ENCODE results near the gene ZNF263. TPM values are rescaled to one million over a fixed set of nuclear protein-coding genes. Genes with fewer than 3 reads are reported as not detected.

Gene ZNF263
- 35.1 to 41.4 TPM (median 40.8 TPM) in 5 replicates for total RNA-seq (2022; extraction: Qiagen RNA extraction; ENCODE audit: low read depth)

GRCh38 chr16:3282730-3283542 lies at the start of gene ZNF263:
ZNF263 (plus strand) TSS chr16:3283491; CDS start chr16:3283819, 328 bp downstream.

GRCh38 chr16:3234857-3235561 lies 48.3 kb upstream of the ZNF263 start, which contains the start of gene ZNF200:
ZNF200 (minus strand) TSS chr16:3235158; CDS start chr16:3233755, 1,403 bp downstream.

GRCh38 chr16:3256146-3256865 lies 27.0 kb upstream of the ZNF263 start, which contains the start of gene MEFV:
MEFV (minus strand) TSS chr16:3256633; CDS start chr16:3256587, 46 bp downstream.

GRCh38 chr16:3305109-3306068 lies 22.1 kb downstream of the ZNF263 start, which contains the start of the genes TIGD7 and ZNF75A:
TIGD7 (minus strand) TSS chr16:3305430; CDS start chr16:3300614, 4,816 bp downstream.
ZNF75A (plus strand) TSS chr16:3305497; CDS start chr16:3308429, 2,932 bp downstream.

Other genes starting within 250 kb of the ZNF263 start
- not detected in 5 replicates for gene BICDL2, start 246.5 kb upstream of the ZNF263 start, total RNA-seq (2022; extraction: Qiagen RNA extraction; ENCODE audit: low read depth)
- 0.49 to 1.0 TPM (median 0.79 TPM) in 5 replicates for gene MMP25, start 236.9 kb upstream of the ZNF263 start, total RNA-seq (2022; extraction: Qiagen RNA extraction; ENCODE audit: low read depth)
- 23.0 to 38.0 TPM (median 28.2 TPM) in 5 replicates for gene IL32, start 217.9 kb upstream of the ZNF263 start, total RNA-seq (2022; extraction: Qiagen RNA extraction; ENCODE audit: low read depth)
- gene ZSCAN10, start 184.2 kb upstream of the ZNF263 start, total RNA-seq (2022; extraction: Qiagen RNA extraction; ENCODE audit: low read depth): not detected in 5 replicates
- 9.2 to 14.3 TPM (median 13.2 TPM) in 5 replicates for gene ZNF205, start 170.9 kb upstream of the ZNF263 start, total RNA-seq (2022; extraction: Qiagen RNA extraction; ENCODE audit: low read depth)
- gene ZNF213, start 148.5 kb upstream of the ZNF263 start, total RNA-seq (2022; extraction: Qiagen RNA extraction; ENCODE audit: low read depth): 7.7 to 13.2 TPM (median 10.8 TPM) in 5 replicates
- 0.23 to 0.48 TPM (median 0.29 TPM) in 5 replicates for gene OR1F1, start 95.3 kb upstream of the ZNF263 start, total RNA-seq (2022; extraction: Qiagen RNA extraction; ENCODE audit: low read depth)
- gene ZNF200, start 48.3 kb upstream of the ZNF263 start, total RNA-seq (2022; extraction: Qiagen RNA extraction; ENCODE audit: low read depth): 7.5 to 9.6 TPM (median 8.9 TPM) in 5 replicates
- not detected in 5 replicates for gene MEFV, start 26.9 kb upstream of the ZNF263 start, total RNA-seq (2022; extraction: Qiagen RNA extraction; ENCODE audit: low read depth)
- gene TIGD7, start 21.9 kb downstream of the ZNF263 start, total RNA-seq (2022; extraction: Qiagen RNA extraction; ENCODE audit: low read depth): 0.47 to 1.5 TPM (median 1.3 TPM) in 5 replicates
- gene ZNF75A, start 22.0 kb downstream of the ZNF263 start, total RNA-seq (2022; extraction: Qiagen RNA extraction; ENCODE audit: low read depth): 10.0 to 11.5 TPM (median 10.7 TPM) in 5 replicates
- gene OR2C1, start 72.4 kb downstream of the ZNF263 start, total RNA-seq (2022; extraction: Qiagen RNA extraction; ENCODE audit: low read depth): not detected in 5 replicates
- 12.4 to 17.7 TPM (median 14.6 TPM) in 5 replicates for gene ZSCAN32, start 117.5 kb downstream of the ZNF263 start, total RNA-seq (2022; extraction: Qiagen RNA extraction; ENCODE audit: low read depth)
- gene ZNF174, start 117.7 kb downstream of the ZNF263 start, total RNA-seq (2022; extraction: Qiagen RNA extraction; ENCODE audit: low read depth): 13.4 to 15.0 TPM (median 14.2 TPM) in 5 replicates
- 0.71 to 1.3 TPM (median 1.0 TPM) in 5 replicates for gene ZNF597, start 160.0 kb downstream of the ZNF263 start, total RNA-seq (2022; extraction: Qiagen RNA extraction; ENCODE audit: low read depth)
- gene NAA60, start 160.2 kb downstream of the ZNF263 start, total RNA-seq (2022; extraction: Qiagen RNA extraction; ENCODE audit: low read depth): 47.2 to 55.4 TPM (median 51.0 TPM) in 5 replicates
- gene C16orf90, start 212.0 kb downstream of the ZNF263 start, total RNA-seq (2022; extraction: Qiagen RNA extraction; ENCODE audit: low read depth): not detected in 5 replicates
- gene CLUAP1, start 217.5 kb downstream of the ZNF263 start, total RNA-seq (2022; extraction: Qiagen RNA extraction; ENCODE audit: low read depth): 17.2 to 22.6 TPM (median 18.9 TPM) in 5 replicates

Measured in A549 treated with RU486 at 1 μM for 4 hours (cell line).